Measurements from ENCODE around the gene PHF21A. TPM values are rescaled to one million over a fixed set of nuclear protein-coding genes. Genes with fewer than 3 reads are reported as not detected.

PHF21A gene
- polyA plus RNA-seq, 1 experiment = 29.0 TPM

DNA sequence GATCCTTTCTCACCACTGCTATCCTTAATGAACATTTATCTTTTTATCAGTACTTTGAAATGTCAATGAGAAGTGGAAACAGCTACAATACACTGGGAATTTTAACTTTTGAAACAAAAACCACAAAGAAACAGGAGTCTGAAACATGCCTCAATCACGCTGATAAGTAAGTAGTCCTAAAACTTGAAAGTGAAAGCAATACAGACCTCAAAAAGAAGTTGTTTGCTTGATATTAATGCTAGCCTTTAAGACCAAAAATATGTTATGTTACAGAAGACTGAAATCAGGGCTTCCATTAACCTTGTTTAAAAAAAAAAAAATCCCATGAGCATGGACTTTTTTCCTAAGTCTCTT lies 21.3 kb downstream of the PHF21A start:
- Histone ChIP-seq H3K27ac (ENCODE audit: low read depth, low read length) (no peak overlapping the region), H3K9me3 (ENCODE audit: control insufficient read depth, insufficient read depth, low read length) (no peaks in the 10 kb centered on the region), H3K4me3 (ENCODE audit: low read depth, low read length) (peak overlapping the region; percentile 8; the same call in 1 of the 2 replicates), H3K27me3 (ENCODE audit: control insufficient read depth, insufficient read depth, low read length) (no peaks in the 10 kb centered on the region)
- ChIA-PET POLR2A (no interaction called here), CTCF (interaction anchor here (1.5 kb wide), 1 partner anchor 93 kb away, joined by 4 read pairs; no protein-coding TSS in a partner anchor)
- TF ChIP-seq, protein P1, sequence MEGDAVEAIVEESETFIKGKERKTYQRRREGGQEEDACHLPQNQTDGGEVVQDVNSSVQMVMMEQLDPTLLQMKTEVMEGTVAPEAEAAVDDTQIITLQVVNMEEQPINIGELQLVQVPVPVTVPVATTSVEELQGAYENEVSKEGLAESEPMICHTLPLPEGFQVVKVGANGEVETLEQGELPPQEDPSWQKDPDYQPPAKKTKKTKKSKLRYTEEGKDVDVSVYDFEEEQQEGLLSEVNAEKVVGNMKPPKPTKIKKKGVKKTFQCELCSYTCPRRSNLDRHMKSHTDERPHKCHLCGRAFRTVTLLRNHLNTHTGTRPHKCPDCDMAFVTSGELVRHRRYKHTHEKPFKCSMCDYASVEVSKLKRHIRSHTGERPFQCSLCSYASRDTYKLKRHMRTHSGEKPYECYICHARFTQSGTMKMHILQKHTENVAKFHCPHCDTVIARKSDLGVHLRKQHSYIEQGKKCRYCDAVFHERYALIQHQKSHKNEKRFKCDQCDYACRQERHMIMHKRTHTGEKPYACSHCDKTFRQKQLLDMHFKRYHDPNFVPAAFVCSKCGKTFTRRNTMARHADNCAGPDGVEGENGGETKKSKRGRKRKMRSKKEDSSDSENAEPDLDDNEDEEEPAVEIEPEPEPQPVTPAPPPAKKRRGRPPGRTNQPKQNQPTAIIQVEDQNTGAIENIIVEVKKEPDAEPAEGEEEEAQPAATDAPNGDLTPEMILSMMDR (IDR thresholded peaks at IDR 0.05; ENCODE audit: low read depth, low read length) = no peak
- no peak for DNase-seq (ENCODE audit: low read depth, low spot score)

GRCh38 chr11:46090375-46090774 lies 30.9 kb downstream of the PHF21A start:
- ChIA-PET POLR2A (no interaction called here), CTCF (interaction anchor here (0.6 to 1.4 kb wide), 2 partner anchors 84 to 148 kb away, joined by 4 to 6 read pairs; no protein-coding TSS in a partner anchor)
- Histone ChIP-seq H3K9me3 (ENCODE audit: control insufficient read depth, insufficient read depth, low read length) (no peaks in the 10 kb centered on the region), H3K4me3 (ENCODE audit: low read depth, low read length) (no peak overlapping the region), H3K27me3 (ENCODE audit: control insufficient read depth, insufficient read depth, low read length) (no peaks in the 10 kb centered on the region), H3K27ac (ENCODE audit: low read depth, low read length) (no peak overlapping the region)
- TF ChIP-seq, protein P1 (IDR thresholded peaks at IDR 0.05; ENCODE audit: low read depth, low read length) = no peak
- no peak for DNase-seq (ENCODE audit: low read depth, low spot score)

DNA sequence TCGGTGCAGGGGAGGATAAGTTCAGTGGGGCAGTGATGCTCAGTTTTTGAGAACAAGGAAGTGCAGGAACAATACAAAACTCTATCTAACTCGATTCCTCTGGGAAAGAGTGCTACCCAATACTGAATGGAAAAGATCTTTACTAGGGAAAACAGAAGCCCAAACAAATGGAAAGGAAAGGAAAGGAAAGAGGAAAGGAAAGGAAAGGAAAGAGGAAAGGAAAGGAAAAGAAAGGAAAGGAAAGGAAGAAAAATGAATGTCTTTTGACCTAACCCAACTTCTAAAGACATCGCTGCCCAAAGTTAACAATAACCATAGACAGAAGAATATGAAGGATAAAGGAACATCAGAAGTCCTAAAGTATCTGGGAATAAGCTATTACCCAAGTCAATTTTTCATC lies 41.6 kb downstream of the PHF21A start:
- ChIA-PET POLR2A (interaction anchor here (1.0 kb wide), 1 partner anchor 14 kb away, joined by 3 read pairs; no protein-coding TSS in a partner anchor), CTCF (interaction anchor here (1.4 to 2.0 kb wide), 2 partner anchors 73 to 115 kb away, joined by 3 to 5 read pairs; no protein-coding TSS in a partner anchor)
- DNase-seq (ENCODE audit: low read depth, low spot score) = no peak
- no peak overlapping the region for H3K27ac ChIP-seq (ENCODE audit: low read depth, low read length)
- H3K27me3 ChIP-seq (ENCODE audit: control insufficient read depth, insufficient read depth, low read length) = no peaks in the 10 kb centered on the region
- H3K9me3 ChIP-seq (ENCODE audit: control insufficient read depth, insufficient read depth, low read length) = no peaks in the 10 kb centered on the region
- no peak overlapping the region for H3K4me3 ChIP-seq (ENCODE audit: low read depth, low read length)
- TF ChIP-seq, protein P1 (IDR thresholded peaks at IDR 0.05; ENCODE audit: low read depth, low read length) = no peak

GRCh38 chr11:46075928-46076327 lies 45.3 kb downstream of the PHF21A start:
- POLR2A ChIA-PET = no interaction called here
- Histone ChIP-seq H3K4me3 (ENCODE audit: low read depth, low read length) (no peak overlapping the region), H3K27me3 (ENCODE audit: control insufficient read depth, insufficient read depth, low read length) (no peaks in the 10 kb centered on the region), H3K27ac (ENCODE audit: low read depth, low read length) (no peak overlapping the region), H3K9me3 (ENCODE audit: control insufficient read depth, insufficient read depth, low read length) (no peaks in the 10 kb centered on the region)
- TF ChIP-seq, protein P1 (IDR thresholded peaks at IDR 0.05; ENCODE audit: low read depth, low read length) = peak; percentile 36
- CTCF ChIA-PET = interaction anchor here (1.3 kb wide), 1 partner anchor 111 kb away, joined by 6 read pairs; no protein-coding TSS in a partner anchor
- DNase-seq (ENCODE audit: low read depth, low spot score) = no peak

GRCh38 chr11:46075168-46075567 lies 46.1 kb downstream of the PHF21A start:
- Histone ChIP-seq H3K27me3 (ENCODE audit: control insufficient read depth, insufficient read depth, low read length) (no peaks in the 10 kb centered on the region), H3K4me3 (ENCODE audit: low read depth, low read length) (no peak overlapping the region), H3K27ac (ENCODE audit: low read depth, low read length) (no peak overlapping the region), H3K9me3 (ENCODE audit: control insufficient read depth, insufficient read depth, low read length) (no peaks in the 10 kb centered on the region)
- ChIA-PET POLR2A (no interaction called here), CTCF (interaction anchor here (0.7 to 1.3 kb wide), 2 partner anchors 46 to 110 kb away, joined by 3 to 6 read pairs; no protein-coding TSS in a partner anchor)
- DNase-seq (ENCODE audit: low read depth, low spot score) = peak; percentile 54
- TF ChIP-seq, protein P1 (IDR thresholded peaks at IDR 0.05; ENCODE audit: low read depth, low read length) = no peak
